Spleen (tissue), 7 donors: ENCODE data around the gene MEA1.

Experiments
- CTCF ChIP-seq, 11 experiments: fragments of 200-600 bp in 7 of 11; fragments of 450-650 bp in 4 of 11; sonication (generic) in 4 of 11; IDR thresholded peaks in 8 of 11; conservative IDR thresholded peaks in 3 of 11; 1 replicate in 7 of 11; 2 replicates in 4 of 11; pipeline versions ENCODE4 v1.4.0 to v1.8.0; 2016 to 2021; ENCODE audit warnings: antibody characterized with exemption in 11 of 11, inconsistent platforms in 4 of 11, mild to moderate bottlenecking in 1 of 11
- POLR2AphosphoS5 ChIP-seq, 3 donors: sonication (generic); formaldehyde crosslinking; IDR thresholded peaks; one replicate each; pipeline ENCODE4 v1.5.1; 2017; ENCODE audit warnings: antibody characterized with exemption in 3 of 3
- donor health status: DM: no; HTN: no; CAD: no; lungs with moderate emphysema.
- donor health status: DM: no; HTN: no; CAD: no.
- donor health status: DM: no; HTN: no; CAD: no.

GRCh38 chr6:42993445-42993844 is 20.3 kb downstream of the MEA1 start:
- TF ChIP-seq CTCF (IDR thresholded peaks at IDR 0.05 in 8 of 11, conservative IDR thresholded peaks at IDR 0.05 in 3 of 11) = no peak
- TF ChIP-seq POLR2AphosphoS5 (IDR thresholded peaks at IDR 0.05) = no peak
